HUES64 (cell line): ENCODE data around the gene SUCLG2.

Experiments used
- H3K27ac ChIP-seq: 2 replicates; pipeline ENCODE4 v1.7.0; 2013; ENCODE audit warnings: low read depth, low read length, inconsistent platforms
- H3K27me3 ChIP-seq: 2 replicates; pipeline ENCODE4 v1.6.1; 2013; ENCODE audit warnings: mild to moderate bottlenecking, low read length; ENCODE audit not compliant: insufficient read depth
- H3K36me3 ChIP-seq: 2 replicates; pipeline ENCODE4 v1.6.1; 2013; ENCODE audit warnings: mild to moderate bottlenecking, low read length; ENCODE audit not compliant: insufficient read depth
- H3K4me1 ChIP-seq: 2 replicates; pipeline ENCODE4 v1.6.1; 2013; ENCODE audit warnings: mild to moderate bottlenecking, low read length, moderate library complexity; ENCODE audit not compliant: insufficient read depth
- H3K4me3 ChIP-seq: 2 replicates; pipeline ENCODE4 v1.5.1; 2013; ENCODE audit warnings: mild to moderate bottlenecking, low read length, moderate library complexity
- H3K9ac ChIP-seq: 2 replicates; pipeline ENCODE4 v1.6.1; 2013; ENCODE audit warnings: mild to moderate bottlenecking, low read depth, low read length
- H3K9me3 ChIP-seq: 2 replicates; pipeline ENCODE4 v1.6.1; 2013; ENCODE audit warnings: low read depth, low read length; ENCODE audit not compliant: insufficient read depth
- WGBS: fragments of 150-250, 120-280 bp; methylation state at CpG from one replicate; pipeline ENCODE4 v1.1.7; 2013; ENCODE audit warnings: missing lambda C conversion rate; 5-methylcytosine and 5-hydroxymethylcytosine counted together

SUCLG2 gene

DNA sequence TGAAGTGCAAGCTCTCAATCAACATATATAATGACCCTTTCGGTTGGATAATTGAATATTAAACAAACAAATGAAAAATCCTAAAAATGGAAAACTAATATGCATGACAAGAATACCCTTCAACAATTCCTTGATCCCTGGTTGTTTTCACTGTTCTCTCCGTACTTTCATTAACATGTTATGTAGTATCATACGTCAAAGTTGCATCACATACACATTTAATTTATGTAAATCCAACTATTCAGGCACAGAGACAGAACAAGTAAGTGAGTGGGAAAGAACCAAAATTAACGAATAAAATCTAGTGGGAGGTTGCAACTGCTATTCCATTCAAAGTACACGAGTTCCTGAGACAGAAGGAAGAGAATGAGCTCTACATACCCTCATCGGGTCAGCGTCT is 176.0 kb downstream of the SUCLG2 start:
- WGBS: 98% methylated on average over 6 of the region's 7 CpGs
- no peak overlapping the region for H3K27ac ChIP-seq
- no peaks in the 10 kb centered on the region for H3K9me3 ChIP-seq
- no peak overlapping the region for H3K4me3 ChIP-seq
- H3K27me3 ChIP-seq: no peaks in the 10 kb centered on the region
- no peaks in the 10 kb centered on the region; the same call in 1 of the 2 replicates for H3K4me1 ChIP-seq
- H3K9ac ChIP-seq: no peak overlapping the region
- H3K36me3 ChIP-seq: no peaks in the 10 kb centered on the region

DNA sequence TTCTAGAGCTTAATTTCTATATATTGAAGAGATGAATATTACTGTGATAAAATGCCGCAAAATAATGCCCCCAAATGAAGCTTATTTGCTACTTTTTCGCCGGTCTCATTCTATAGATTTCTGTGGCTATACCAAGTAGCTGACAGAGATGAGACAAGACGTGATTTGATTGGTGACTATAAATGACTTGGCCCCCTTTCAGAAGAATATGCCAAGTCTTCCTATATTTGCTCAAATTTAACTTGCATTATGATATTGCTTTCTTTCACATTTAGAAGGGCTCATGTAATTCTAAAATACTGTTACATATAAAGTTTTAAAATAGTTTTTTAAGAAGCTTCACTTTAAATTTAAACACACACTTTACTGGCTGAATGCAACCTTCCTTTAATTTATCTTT is 180.1 kb downstream of the SUCLG2 start:
- H3K9ac ChIP-seq: no peak overlapping the region
- H3K36me3 ChIP-seq: no peaks in the 10 kb centered on the region
- no peak overlapping the region for H3K4me3 ChIP-seq
- no peak overlapping the region for H3K27ac ChIP-seq
- no peaks in the 10 kb centered on the region for H3K4me1 ChIP-seq
- no peaks in the 10 kb centered on the region for H3K27me3 ChIP-seq
- WGBS: 100% methylated on average over 4 of the region's 4 CpGs
- H3K9me3 ChIP-seq: no peaks in the 10 kb centered on the region

GRCh38 chr3:67472674-67473201 is 181.7 kb downstream of the SUCLG2 start:
- no peaks in the 10 kb centered on the region for H3K36me3 ChIP-seq
- no CpG with 5 or more reads among the region's 2 CpGs for WGBS

GRCh38 chr3:67470207-67470606 is 184.2 kb downstream of the SUCLG2 start:
- Histone ChIP-seq H3K9ac (no peak overlapping the region), H3K27ac (no peak overlapping the region), H3K9me3 (no peaks in the 10 kb centered on the region), H3K4me3 (no peak overlapping the region), H3K27me3 (no peaks in the 10 kb centered on the region), H3K4me1 (no peaks in the 10 kb centered on the region), H3K36me3 (no peaks in the 10 kb centered on the region)
- 96% methylated on average over 1 of the region's 1 CpG for WGBS

More at GRCh38 chr3:67472674-67473201, 181.7 kb downstream of the SUCLG2 start:
- no peak overlapping the region for H3K27ac ChIP-seq
- H3K4me1 ChIP-seq: no peaks in the 10 kb centered on the region
- no peak overlapping the region for H3K9ac ChIP-seq
- H3K27me3 ChIP-seq: no peaks in the 10 kb centered on the region
- no peak overlapping the region for H3K4me3 ChIP-seq
- H3K9me3 ChIP-seq: no peaks in the 10 kb centered on the region

GRCh38 chr3:67468511-67468910 is 185.9 kb downstream of the SUCLG2 start:
- WGBS: 97% methylated on average over 3 of the region's 4 CpGs
- Histone ChIP-seq H3K27ac (no peak overlapping the region), H3K27me3 (no peaks in the 10 kb centered on the region), H3K36me3 (no peaks in the 10 kb centered on the region), H3K4me1 (no peaks in the 10 kb centered on the region), H3K9ac (no peak overlapping the region), H3K4me3 (no peak overlapping the region), H3K9me3 (no peaks in the 10 kb centered on the region)

DNA sequence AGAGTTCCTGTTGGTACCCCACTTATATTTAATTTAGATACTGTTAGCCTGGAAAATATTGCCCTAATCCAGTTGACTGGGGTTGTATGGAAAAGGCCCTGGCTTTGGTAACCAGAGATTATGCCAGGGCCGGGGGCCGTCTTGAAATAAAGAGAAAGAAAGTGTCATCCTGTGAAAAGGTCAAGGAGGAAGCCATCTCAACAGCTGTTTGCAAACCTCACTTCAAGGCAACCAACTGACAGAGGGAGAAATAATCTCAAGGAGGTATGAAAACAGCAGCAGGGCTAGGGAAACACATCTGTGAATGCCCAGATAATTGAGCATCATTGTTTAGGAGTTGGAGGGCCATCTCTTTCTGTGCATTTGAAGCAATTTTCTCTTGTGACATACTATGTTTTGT is 190.8 kb downstream of the SUCLG2 start:
- Histone ChIP-seq H3K27ac (no peak overlapping the region), H3K27me3 (no peaks in the 10 kb centered on the region), H3K4me3 (no peak overlapping the region), H3K36me3 (no peaks in the 10 kb centered on the region), H3K4me1 (no peaks in the 10 kb centered on the region), H3K9ac (no peak overlapping the region), H3K9me3 (no peaks in the 10 kb centered on the region)
- WGBS: 97% methylated on average over 2 of the region's 2 CpGs

DNA sequence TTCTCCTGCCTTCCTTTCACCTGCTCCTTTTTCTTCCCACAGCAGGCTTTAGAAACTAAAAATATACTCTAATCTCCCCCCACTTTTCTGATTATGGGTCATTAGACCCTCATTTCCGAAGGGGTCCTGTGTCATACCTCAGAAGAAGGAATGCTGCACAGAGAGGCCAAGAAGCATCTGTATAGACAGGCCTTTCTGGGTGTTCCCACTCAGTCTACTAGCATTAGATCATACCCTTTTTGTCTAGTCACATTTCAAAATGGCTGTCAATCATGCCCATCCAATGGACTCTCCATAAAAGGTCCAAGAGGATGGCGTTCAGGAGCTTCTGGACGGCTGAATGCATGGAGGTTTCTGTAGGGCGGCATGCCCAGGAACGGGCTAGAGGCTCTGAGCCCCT is 192.2 kb downstream of the SUCLG2 start:
- no peak overlapping the region for H3K4me3 ChIP-seq
- H3K9ac ChIP-seq: no peak overlapping the region
- WGBS: 93% methylated on average over 5 of the region's 5 CpGs
- H3K9me3 ChIP-seq: no peaks in the 10 kb centered on the region
- no peaks in the 10 kb centered on the region for H3K4me1 ChIP-seq
- no peak overlapping the region for H3K27ac ChIP-seq
- H3K27me3 ChIP-seq: no peaks in the 10 kb centered on the region
- no peaks in the 10 kb centered on the region for H3K36me3 ChIP-seq

- no peak overlapping the region for H3K27ac ChIP-seq
- no peaks in the 10 kb centered on the region for H3K36me3 ChIP-seq
- 88% methylated on average over 3 of the region's 3 CpGs for WGBS
- no peaks in the 10 kb centered on the region for H3K9me3 ChIP-seq
- no peaks in the 10 kb centered on the region for H3K4me1 ChIP-seq
- no peak overlapping the region for H3K4me3 ChIP-seq
- H3K27me3 ChIP-seq: no peaks in the 10 kb centered on the region
- no peak overlapping the region for H3K9ac ChIP-seq
Measured at GRCh38 chr3:67461667-67462142, 192.7 kb downstream of the SUCLG2 start.

DNA sequence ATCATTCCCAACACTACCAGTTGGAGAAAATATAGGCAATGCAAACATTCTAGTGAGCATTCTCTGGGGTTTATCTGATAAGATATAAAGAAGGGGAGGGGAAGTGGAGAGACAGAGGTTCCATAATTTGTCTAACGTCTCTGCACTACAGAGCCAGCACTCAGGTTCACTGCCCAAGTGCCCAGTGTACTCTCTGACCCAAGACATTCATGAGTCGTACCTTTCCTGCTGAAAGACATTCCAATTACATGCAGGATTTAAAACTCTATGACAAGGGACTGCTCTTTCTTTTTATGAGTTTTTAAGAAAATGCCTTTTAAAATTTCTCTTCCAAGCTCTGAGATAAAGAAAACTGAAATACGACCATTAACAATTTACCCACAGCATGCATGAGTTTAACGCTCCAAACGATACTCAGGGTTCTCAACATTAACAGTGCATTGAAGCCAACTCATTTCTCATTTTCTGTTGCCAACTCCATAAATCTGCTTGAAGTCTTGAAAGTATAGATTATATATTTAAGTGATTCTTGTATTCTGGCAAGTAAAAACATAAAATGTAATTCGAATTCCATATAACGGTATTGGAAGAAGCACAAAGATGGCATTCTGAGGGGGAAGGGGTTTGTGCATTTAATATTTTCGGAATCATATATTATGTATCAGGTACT is 193.4 kb downstream of the SUCLG2 start:
- Histone ChIP-seq H3K9me3 (no peaks in the 10 kb centered on the region), H3K4me1 (no peaks in the 10 kb centered on the region), H3K9ac (no peak overlapping the region), H3K27me3 (no peaks in the 10 kb centered on the region), H3K4me3 (no peak overlapping the region), H3K27ac (no peak overlapping the region), H3K36me3 (no peaks in the 10 kb centered on the region)
- WGBS: 92% methylated on average over 8 of the region's 8 CpGs

DNA sequence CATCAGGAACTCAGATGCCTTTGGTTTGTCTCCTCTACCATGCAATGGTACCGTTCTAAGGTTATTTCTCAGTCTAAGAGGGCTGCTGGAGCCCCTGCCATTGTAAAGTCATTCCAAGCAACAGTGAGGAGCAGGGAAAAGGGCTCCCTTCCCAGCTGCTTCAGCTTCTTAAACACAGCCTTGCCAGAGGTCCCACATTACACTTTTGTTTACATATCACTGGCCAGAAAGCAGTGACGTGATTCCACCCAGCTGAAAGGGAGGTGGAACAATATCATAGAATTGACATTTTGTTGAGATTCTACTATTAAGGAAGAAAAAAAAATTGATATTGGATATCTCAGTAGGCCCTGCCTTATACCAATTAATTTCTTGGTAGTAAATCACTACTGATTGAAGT is 194.6 kb downstream of the SUCLG2 start:
- no peak overlapping the region for H3K9ac ChIP-seq
- H3K9me3 ChIP-seq: no peaks in the 10 kb centered on the region
- H3K27me3 ChIP-seq: no peaks in the 10 kb centered on the region
- H3K36me3 ChIP-seq: no peaks in the 10 kb centered on the region
- H3K4me1 ChIP-seq: no peaks in the 10 kb centered on the region
- no peak overlapping the region for H3K27ac ChIP-seq
- H3K4me3 ChIP-seq: no peak overlapping the region
- 92% methylated on average over 1 of the region's 2 CpGs for WGBS

DNA sequence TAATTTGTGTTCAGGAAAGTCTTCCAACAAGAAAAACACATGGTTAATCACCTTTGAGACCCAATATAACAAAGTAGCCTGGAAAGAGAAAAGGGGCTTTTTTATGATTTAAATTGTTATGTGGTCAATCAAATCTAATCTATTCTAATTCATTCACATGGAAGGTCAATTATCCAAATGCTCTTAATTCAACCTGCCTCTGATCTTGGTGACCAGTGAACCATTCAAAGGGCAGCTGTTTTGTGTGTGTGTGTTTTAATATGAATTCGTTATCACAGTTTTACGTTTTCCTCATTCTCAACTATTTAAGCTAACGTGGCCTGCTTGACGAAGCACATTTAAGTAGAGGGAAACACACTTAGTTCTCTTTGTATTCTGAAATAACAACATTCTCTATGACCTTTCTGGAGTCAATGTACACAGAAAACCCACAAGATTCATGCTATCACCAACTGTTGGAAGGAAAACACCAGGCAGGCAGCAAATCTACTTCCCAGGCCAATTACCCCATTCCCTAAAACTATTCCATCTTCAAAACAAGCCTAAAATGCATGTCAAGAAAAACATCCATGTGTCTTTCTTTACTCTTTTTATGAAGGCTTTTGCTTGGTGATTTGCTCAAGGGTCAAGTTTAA is 195.4 kb downstream of the SUCLG2 start:
- WGBS: 93% methylated on average over 3 of the region's 4 CpGs
- Histone ChIP-seq H3K4me3 (no peak overlapping the region), H3K36me3 (no peaks in the 10 kb centered on the region), H3K9ac (no peak overlapping the region), H3K9me3 (no peaks in the 10 kb centered on the region), H3K27ac (no peak overlapping the region), H3K4me1 (no peaks in the 10 kb centered on the region), H3K27me3 (no peaks in the 10 kb centered on the region)
